Endometrial microvascular endothelial cells (primary cell): ENCODE data around the gene USP40. TPM values are rescaled to one million over a fixed set of nuclear protein-coding genes. Genes with fewer than 3 reads are reported as not detected.

Experiments used
- in situ Hi-C: cut with HindIII; loops from 2 replicates; pipeline ENCODE4 v1.10.0; 2017; ENCODE audit warnings: low sequenced_read_pairs, low pct_unique_long_range_greater_than_20kb; ENCODE audit errors: inconsistent ontology term
- total RNA-seq: library from RNA; depleted of rRNA; stranded (reverse); fragments of >200 nt; gene quantifications from one replicate; pipeline ENCODE4 v1.2.3, GENCODE V29; 2015; ENCODE audit errors: inconsistent ontology term

Gene USP40
- total RNA-seq, 1 donor from 2014 or later = 22.3 TPM

DNA sequence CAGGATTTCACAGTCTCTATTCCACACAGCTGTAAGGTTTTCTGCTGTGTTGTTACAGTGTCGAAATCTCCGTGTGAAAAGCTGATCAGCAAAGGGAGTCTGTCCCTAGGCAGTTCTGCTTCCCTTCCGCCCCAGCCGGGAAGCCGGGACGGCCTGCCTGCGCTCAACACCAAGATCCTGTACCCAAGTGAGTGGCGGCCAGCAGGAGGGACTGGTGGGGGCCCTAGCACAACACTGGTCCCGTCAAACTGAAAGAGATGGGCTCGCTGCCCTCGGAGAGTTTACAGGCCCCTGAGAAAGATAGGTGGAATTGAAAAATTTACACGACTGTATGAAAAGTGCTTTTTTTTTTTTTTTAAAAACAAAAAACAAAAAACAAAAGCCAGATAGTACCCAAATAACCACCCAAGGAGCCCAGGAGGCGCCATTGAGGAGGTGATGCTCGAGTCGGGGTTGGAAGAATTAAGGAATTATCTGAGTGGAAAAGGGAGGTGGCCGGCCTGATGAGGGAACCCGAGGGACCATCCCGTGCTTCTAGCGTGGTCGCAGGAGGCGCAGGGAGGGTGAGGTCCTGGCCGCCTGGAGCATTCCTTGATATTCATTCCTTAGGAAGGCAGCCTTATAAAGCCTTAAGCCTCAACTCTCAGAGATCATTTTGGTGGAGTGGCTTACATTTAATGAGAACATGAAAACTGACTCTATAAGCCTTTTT is 115.6 kb downstream of the USP40 start:
- in situ Hi-C loops = no loop called here

DNA sequence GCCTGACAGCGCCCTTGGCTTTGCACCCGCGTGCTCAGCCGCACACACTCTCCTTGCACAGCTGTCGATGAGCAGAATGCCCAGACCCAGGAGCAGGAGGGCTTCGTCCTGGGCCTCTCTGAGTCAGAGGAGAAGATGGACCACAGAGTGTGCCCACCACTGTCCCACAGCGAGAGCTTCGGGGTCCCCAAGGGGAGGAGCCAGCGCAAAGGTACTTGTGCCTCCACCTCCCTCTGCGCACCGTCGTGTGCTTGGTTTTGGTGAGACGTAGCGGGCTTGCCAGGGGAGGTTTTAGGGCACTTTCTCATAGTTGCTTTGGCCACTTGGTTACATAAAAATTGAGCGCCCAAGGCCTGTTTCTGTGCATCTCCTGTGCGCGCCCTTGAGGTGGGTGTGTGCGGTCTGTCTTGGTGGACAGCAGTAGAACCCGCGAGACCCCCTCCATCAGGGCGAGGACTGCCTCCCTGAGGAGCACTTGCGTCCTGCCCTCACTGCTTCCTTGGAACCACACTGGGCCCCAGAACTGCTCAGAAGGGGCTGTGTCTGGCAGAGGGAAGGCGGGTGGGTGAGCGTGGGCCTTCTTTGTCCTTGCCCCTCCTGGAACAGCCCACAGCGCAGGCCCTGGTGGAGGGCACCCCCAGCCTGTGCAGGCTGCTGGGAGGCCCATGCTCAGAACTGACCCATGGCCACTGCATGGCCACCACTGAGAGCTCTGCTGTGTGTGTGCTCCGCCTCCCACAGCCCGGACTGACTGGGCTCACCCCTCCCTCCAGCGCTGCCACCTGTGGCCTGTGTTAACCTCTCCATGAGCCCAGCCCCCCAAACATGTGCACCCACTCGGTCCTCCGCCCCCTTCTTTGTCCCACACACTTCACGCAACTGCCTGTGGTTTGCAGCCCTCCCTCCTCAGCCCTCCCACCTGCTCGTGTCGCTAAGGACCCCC is 116.4 kb downstream of the USP40 start:
- in situ Hi-C loops = no loop called here

DNA sequence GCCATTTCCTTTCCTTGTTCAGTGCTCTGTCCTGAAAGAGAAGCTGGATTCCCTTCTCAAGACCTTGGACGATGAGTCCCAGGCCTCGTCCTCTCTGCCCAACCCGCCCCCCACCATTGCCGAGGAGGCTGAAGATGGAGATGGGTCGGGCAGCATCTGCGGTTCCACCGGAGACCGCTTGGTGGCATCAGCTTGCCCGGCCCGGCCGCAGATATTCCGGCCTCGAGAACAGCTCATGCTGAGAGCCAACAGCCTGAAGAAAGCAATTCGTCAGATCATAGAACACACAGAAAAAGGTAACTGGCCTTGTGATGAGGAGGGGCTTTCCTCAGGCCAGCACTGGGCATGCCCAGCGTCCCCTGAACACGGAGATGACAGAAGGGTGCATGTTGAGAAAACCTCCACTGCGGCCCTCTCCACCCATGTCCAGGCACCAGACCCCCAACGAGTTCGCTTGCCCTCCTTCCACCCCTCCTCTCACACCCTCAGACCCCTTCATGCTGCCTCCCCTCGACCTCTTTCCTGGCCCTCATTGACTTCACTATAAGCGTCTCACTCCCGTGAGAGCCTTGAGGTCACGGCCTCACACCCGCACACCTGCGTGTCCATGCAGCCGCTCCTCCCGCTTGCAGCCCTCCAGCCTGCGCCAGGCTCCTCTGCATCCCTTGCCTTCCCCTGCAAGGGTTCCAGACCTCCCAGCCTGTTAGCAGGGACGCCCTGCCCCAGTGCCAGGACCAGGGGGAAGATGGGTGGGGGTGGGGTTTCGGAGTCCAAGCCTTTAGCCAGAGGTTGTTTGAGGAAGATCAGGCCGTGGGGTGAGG is 117.3 kb downstream of the USP40 start:
- in situ Hi-C loops = no loop called here

DNA sequence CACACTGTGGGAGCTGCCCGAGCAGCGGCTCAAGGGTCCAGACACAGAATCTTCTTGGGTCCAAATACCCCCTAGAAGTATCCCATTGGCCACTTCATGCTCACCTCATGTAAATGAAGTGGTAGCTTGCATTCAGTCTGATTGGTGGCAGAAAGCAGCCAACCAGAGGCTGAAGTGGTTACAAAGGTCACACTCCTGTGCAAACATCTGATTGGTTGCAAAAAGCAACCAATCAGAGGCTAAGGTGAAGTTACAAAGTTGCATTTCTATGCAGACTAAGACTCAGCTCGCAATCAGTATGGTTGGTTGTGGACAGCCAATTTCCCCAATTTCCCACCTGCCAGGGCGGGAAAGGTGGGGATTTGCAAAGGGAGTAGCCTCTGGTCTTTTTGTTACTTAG is 118.0 kb downstream of the USP40 start:
- in situ Hi-C loops = no loop called here

DNA sequence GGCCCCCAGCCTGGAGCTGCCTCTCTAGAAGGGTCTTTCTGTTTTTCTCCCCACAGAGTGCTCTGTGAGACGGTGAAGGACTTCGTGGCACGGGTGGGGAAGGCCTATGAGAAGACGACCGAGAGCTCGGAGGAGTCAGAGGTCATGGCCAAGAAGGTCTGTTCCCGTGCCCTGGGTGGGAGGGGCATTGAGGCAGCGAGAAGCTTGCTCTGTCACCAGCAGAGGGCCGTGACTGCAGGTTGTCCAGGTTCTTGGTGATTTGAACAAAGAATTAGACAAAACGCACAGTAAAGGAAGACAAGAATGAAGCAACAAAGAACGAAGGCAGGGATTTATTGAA is 118.4 kb downstream of the USP40 start:
- in situ Hi-C loops = no loop called here

DNA sequence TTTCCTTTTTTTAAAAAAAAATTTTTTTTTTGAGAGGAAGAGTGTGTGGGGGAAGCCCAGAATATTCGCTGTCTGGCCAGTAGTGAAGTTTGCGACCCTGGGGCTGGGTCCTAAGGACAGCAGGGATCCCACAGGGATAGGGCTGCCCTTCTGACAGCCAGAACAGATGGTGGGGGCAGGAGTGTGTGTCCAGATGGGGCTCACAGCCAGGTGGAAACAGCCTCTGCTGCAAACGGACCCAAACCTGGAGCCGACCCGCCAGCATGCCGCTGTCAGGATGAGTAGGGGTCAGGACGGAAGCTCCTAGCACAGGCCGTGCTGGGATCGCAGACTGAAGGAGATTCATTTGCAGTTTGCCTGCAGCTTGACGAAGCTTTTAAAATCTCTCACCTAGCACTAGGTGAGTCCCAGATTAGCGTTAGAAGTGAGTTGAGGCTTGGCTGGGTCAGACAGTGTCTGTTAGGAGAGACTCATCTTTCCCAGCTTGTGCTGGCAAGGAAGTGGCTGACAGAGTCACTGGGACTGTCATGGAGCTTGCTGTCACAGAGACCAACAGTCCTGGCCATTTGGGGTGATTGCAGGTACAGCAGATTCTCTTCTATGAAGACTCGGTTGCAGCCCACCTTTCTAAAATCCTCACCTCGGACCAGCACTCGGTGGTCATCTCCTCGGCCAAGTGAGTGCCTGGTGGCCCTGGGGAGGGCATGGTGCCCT is 118.9 kb downstream of the USP40 start:
- in situ Hi-C loops = no loop called here

DNA sequence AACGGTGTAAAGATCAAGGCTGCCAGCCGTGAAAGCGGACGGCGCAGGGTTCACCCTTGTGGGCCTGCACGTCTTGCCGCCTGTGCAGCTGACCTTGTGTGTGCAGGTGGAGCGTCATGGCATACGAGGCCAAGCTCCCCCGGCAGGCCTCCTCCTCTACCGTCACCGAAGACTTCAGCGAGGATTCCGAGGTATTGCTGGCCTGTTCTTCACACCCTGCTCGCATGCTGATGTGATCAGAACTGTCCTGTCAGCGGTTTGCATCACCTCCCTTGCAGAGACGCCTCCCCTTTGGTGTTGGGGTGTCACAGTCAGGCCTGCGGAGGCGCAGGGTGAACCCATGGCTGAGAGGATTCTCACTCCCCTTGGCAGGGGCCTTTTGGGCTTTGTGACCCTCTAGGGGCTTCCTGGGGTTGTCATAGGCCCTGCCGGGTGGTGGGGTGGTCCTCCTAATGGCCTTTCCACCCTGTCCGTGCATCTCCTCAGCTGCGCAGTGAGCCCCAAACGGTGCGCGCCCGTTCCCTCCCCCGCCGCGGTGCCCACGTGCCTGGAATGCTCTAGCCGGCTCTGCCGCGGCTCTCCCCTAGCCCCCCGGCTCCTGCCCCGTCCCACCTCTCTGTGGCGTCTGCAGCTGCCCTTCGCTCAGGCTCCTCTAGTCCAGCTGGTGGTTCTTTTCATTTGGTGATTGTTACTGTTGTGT is 119.8 kb downstream of the USP40 start:
- in situ Hi-C loops = no loop called here

DNA sequence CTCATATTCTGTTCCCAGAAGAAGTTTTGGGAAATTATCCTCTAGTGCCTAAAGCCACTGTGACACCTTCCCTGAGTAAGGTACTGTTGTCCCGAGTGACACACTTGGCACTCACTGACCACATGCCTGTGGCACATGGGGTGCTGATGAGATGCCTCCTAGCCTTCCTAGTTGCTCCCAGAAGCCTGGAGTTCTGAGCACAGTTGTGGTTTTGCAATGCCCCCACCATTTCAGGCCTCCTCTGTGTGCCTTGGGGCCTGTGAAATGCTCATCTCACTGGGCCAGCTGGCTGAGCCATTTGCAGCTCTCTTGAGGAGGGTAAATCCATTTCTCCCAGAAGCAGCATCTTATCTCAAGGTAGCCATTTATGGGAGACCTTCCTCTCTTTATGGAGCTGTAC is 120.5 kb downstream of the USP40 start:
- in situ Hi-C loops = no loop called here

DNA sequence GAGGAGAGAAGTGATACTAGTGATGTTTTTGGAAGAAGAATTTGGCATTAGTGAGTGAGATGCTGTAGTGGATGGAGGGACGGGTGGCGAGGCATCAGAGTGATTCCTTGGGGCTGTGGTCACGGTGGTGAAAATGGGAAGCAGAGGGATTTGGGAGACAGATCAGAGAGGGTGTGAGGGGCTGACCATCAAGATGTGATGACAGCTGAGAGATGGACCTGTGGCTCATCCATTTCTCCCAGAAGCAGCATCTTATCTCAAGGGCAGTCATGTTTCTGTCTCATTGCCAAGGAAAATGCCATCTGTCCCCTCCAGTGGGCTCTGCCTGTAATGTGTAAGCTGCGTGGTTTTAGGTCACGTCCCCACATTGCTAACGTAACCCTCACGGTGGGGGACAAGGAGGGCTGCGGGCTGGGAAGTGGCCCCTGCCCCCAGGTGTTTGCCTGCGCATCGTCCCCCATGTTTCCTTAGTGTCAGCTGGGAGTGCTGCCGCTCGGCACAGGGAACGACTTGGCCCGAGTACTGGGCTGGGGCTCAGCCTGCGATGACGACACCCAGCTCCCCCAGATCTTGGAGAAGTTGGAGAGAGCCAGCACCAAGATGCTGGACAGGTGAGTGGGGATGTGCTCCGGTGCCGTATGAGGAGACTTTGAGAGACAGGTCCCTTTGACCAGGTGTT is 121.3 kb downstream of the USP40 start:
- in situ Hi-C loops = no loop called here

DNA sequence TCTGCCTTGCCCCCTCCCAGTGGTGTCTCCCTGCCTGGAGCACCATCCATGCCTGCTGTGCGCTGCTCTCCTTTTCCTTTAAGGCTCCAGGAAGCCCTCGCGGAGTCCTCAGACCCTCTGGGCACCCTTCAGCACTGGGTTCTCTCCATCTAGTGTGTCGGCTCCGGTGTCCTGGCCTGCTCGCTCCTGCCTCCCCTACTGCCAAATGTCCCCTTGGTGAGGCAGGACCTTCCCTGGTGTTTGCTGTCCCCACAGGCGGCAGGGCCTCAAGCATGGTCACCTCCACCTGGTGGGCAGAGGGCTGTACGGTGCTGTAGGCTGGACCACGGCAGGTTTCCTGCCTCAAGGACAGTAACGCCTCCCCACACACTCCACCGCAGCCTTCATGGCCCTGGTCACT is 122.1 kb downstream of the USP40 start:
- in situ Hi-C loops = no loop called here

DNA sequence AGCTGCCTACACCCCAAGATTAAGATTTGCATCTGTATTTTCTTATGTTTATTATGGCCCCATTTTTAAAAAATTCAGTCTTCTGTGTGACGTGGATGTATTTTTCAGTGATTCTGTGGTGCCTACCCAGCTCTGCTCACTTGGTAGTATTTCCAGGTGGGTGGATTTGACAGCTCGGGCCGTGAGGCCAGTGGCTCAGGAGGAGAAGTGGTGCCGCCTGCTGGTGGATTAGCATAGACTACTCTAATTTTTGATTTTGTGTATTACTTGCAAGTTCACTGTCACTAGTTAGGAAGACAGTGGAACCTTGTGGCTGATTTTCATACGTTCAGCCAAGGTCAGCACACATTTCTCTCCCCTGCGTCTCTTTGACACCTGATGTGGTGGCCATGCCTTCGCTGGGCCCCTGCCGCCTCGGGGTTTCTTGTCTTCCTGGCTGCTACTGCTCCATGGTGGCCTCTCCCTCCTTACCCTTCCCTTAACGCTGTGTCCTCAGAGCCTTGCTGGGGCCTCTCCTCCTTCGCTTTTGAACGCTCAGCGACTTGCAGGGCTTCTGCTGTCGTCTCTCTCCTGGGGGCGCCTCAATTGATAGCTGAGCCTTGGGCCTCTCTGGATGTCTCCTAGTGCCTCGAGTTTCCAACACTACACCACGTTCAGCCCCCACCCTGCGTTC is 122.9 kb downstream of the USP40 start:
- in situ Hi-C loops = no loop called here

DNA sequence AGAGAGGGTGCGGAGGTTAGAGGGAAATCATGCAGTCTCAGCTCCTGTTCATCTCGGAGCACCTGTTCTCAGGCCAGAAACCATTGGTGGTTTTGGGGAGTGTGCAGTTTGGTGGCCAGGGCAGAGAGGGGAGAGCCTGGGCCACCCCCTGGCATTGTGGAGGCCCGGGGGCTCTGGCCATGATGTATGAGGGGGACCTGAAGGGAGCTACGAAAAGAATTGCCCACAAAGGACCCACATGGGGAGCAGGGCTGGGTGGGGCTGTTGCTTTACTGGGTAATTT is 124.6 kb downstream of the USP40 start:
- in situ Hi-C loops = no loop called here

DNA sequence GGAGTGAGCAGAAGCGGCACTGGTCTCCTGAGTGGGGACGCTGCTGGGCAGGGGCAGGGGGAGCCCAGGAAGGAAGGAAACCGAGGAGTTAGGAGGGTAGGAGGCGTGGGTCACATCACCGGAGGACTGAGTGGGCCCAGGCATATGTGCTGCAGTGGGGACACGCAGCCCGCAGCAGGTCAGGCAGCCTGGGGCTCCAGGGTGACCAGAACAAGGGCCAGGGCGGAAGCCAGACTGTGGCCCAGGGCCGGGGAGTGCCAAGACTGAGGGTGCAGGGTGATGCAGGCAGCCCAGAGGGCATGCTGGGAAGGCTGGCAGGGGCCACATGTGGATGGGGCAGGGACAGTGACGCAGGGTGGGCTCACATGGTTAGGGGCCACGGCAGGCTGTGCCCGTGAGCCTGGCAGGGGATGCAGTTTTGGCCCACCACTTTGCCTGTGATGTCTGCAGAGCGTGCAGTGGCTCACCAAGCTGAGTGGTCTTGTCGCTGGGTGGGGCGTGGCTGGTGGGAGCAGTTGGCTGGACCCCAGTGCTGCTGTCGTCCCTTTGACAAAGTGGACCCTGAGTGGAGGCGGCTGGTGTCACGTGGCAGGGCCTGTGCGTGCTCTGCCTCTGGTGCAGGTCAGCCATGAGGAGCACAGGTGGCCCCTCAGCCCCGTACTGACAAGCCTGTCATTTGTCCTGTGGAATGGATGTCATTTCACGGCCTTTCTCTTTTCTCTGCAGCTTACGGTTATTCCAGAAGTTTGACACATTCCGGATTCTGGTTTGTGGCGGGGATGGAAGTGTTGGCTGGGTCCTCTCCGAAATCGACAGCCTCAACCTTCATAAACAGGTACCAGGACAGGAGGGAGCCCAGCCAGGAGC is 125.2 kb downstream of the USP40 start:
- in situ Hi-C loops = no loop called here

DNA sequence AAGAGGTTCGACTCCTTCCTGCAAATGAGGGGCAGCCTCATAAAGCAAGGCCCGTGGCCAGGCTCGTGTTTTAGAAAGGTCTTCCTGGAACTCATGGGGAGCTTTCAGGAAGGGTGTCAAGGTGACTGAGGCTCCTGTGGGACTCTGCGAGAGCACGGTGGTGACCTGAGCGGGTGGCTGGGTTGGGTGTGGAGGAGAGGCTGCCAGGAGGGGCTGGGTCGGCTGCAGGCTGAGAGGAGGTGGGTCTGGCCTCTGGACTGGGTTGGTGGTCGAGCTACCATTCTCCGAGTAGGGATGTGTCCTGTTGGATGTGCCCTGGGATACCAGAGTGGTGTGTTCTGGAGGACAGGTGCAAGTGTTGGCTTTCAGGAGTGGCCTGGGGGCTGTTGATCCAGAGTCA is 125.9 kb downstream of the USP40 start:
- in situ Hi-C loops = no loop called here

DNA sequence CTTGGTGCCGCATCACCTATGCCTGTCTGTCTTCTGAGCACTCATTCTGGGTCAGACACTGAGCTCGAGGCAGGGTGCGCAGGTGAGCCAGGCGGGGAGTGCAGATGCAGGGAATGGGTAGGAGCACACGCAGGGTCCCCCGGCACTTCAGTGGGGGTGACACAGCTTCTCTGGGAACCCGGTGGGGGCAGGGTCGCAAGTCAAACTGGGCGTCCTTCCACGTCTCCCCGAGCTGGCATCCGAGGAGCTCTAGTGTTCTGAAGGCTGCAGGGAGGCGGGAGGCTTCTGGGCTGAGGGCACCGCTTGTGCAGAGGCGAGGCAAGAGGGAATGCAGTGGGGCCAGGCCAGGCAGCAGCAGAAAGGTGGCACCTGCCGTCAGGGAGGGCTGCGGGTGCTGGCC is 126.3 kb downstream of the USP40 start:
- in situ Hi-C loops = no loop called here

DNA sequence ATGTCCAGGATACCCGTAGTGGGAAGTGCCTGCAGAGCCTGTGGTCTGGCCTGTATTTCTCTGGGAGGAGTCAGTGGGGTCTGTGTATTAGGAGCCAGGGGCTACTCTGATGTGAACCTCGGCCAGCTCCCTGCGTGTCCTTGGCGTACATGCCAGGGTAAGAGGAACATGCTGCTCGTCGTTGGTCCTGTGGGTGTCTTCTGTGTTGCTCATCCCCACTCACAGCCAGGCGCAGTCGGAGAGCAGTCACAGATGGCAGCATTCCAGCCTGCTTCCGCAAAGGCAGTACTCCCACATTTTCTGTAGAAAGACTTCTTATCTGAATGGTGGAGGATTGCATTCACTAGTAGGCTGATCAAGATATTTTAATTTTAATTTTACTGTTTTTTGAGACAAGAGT is 127.4 kb downstream of the USP40 start:
- in situ Hi-C loops = no loop called here
